ENCODE measurements around the gene PSMB3. TPM values are rescaled to one million over a fixed set of nuclear protein-coding genes. Genes with fewer than 3 reads are reported as not detected.
A peak's percentile ranks its signal among the peaks of the same experiment; 100 is the strongest.

PSMB3 gene
- total RNA-seq, 1 donor from 2014 or later, result 349 TPM

DNA sequence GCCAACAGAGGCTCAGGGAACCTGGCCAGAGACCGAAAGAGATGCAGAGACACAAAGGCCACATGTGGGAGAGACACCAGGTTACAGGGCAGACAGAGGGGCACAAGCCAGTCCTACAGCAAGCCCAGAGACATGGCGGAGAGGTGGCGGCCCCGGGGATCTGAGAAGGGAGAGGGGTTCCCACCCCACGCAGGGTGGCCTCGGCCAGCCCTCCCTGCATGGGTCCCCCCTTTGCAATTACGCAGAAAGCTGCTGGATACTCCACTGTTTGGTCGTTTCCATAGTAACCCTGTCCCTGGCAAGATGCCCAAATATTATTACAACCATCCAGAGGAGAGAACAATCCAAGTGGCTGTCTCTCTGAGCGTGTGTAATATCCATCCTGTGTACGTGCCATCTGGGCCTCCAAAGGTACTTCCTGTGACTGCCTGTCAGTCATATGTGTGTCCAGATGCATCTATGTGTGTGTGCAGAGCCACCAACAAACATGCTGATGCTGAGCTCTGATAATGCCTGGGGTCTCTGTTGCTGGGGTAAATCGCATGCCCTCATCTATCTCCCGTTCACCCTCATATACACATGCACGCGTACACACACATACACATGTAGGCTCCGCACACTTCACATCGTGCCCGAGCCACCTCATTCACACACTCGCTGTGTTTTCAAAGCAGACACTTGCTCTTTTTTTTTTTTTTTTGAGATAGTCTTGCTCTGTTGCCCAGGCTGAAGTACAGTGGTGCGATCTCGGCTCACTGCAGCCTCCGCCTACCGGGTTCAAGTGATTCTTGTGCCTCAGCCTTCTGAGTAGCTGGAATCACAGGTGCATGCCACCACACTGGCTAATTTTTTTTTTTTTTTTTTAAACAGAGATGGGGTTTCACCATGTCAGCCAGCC lies 9.9 kb upstream of the PSMB3 start:
- no peak overlapping the region for H3K4me3 Mint-ChIP-seq
- no peaks in the 10 kb centered on the region for H3K9me3 Mint-ChIP-seq
- intact Hi-C loops (cut with micrococcal nuclease), result loop anchor here (10.0 kb wide), 1 partner anchor 1388 kb away; no protein-coding TSS in a partner anchor
- H3K4me1 Mint-ChIP-seq (ENCODE audit: low read depth), result peaks cover 35% of the 10 kb centered on the region
- H3K36me3 Mint-ChIP-seq (ENCODE audit: low read depth), result no peaks in the 10 kb centered on the region
- no peak overlapping the region for H3K27ac Mint-ChIP-seq
- H3K27me3 Mint-ChIP-seq (ENCODE audit: insufficient read depth), result peaks cover 13% of the 10 kb centered on the region
- no peak for DNase-seq (ENCODE audit: low spot score)

DNA sequence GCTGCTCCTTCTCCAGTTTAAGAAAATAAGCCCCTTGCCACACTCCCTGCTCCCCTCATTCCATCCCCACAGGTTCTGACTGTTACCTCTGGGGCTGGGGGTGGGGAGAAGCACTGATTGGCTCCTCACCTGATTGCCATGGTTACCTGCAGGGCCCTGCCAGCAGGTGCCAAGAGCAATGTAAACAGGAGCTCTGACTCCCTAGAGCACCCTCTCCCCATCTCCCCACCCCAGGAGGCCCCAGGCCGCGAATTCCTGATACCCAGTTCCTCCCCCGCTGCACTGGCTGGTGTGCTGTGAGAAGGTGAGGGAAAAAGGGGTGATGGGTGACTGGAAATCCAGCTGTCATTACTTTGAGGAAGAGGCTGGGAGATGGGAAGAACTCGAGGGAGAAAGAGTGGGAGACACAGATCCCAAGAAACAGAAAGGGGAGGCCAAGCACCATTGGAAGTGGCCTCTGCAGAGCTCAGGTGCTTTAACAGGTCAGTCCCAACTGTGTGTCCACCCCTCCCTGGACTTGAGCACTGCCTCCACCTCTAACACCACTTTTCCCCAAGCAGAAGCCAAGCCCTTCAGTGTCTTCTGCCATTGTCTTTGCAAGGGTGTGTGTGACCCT lies 8.9 kb upstream of the PSMB3 start:
- peaks cover 35% of the 10 kb centered on the region for H3K4me1 Mint-ChIP-seq (ENCODE audit: low read depth)
- intact Hi-C loops (cut with micrococcal nuclease), result loop anchor here (10.0 kb wide), 1 partner anchor 1389 kb away; no protein-coding TSS in a partner anchor
- no peak overlapping the region for H3K4me3 Mint-ChIP-seq
- H3K36me3 Mint-ChIP-seq (ENCODE audit: low read depth), result no peaks in the 10 kb centered on the region
- no peak overlapping the region for H3K27ac Mint-ChIP-seq
- H3K9me3 Mint-ChIP-seq, result no peaks in the 10 kb centered on the region
- H3K27me3 Mint-ChIP-seq (ENCODE audit: insufficient read depth), result peaks cover 13% of the 10 kb centered on the region
- no peak for DNase-seq (ENCODE audit: low spot score)

DNA sequence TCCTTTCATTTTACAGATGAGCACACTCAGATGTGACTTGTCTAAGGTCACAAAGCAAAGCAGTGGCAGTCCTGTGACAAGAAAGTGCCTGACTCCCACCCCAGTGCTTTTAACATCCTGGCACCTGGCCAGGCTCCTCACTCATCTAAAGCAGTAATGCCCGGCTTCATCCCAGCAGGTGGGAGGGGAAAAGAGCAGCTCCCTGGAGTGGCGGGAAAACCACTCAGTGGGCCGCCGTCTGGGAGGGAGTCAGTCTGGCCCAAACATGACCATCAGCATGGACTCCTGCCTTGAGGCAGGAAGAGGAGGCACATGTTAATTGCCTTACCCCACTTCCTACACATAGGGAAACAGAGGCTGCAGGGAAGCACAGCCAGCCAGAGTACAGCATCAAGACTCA lies 7.0 kb upstream of the PSMB3 start:
- no peaks in the 10 kb centered on the region for H3K36me3 Mint-ChIP-seq (ENCODE audit: low read depth)
- intact Hi-C loops (cut with micrococcal nuclease), result loop anchor here (10.0 kb wide), 1 partner anchor 1391 kb away; no protein-coding TSS in a partner anchor
- H3K4me3 Mint-ChIP-seq, result no peak overlapping the region
- H3K4me1 Mint-ChIP-seq (ENCODE audit: low read depth), result peaks cover 39% of the 10 kb centered on the region
- no peaks in the 10 kb centered on the region for H3K9me3 Mint-ChIP-seq
- no peak overlapping the region for H3K27ac Mint-ChIP-seq
- H3K27me3 Mint-ChIP-seq (ENCODE audit: insufficient read depth), result peaks cover 16% of the 10 kb centered on the region
- no peak for DNase-seq (ENCODE audit: low spot score)

DNA sequence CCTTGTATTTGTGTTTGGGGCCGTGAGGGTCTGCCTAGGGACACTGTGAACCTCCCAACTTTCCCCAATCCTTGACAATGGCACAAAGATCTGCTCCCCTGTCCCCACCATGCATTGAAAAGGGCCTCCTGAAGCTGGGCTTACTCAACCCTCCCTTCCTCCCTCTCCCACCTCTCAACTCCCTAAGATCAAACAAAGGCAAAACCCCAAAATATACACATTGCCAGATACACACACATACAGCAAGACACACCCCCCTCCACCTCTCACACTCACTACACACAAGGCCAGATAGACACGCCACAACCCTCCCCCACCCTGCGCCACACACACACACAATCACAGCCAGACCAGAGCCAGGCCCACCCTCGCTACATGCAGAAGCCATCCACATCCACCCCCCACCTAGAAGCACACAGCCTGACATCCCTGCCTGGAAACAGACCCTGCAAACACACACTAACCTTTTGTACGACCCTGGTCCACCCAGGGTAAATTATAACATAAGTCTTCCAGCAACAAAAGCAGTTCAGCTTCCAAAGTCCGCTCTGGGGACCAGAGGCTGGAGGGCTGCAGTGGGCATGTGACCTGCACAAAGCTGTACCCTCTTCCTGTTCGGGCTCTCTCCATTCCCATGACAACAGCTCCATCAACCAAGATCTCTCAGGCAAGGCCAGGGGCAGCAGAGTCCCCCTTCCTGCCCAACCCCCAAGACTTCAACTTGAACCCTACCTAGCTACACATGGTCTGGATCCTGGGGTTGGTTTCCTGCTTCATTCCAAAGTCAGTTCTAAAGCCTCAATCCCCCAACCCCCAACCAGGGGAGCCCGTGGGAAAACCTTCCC lies 6.3 kb upstream of the PSMB3 start:
- Mint-ChIP-seq H3K9me3 (no peaks in the 10 kb centered on the region), H3K4me1 (ENCODE audit: low read depth) (peaks cover 42% of the 10 kb centered on the region), H3K27ac (peak overlapping the region; percentile 40), H3K27me3 (ENCODE audit: insufficient read depth) (peaks cover 23% of the 10 kb centered on the region), H3K36me3 (ENCODE audit: low read depth) (no peaks in the 10 kb centered on the region), H3K4me3 (peak overlapping the region; percentile 63)
- intact Hi-C loops (cut with micrococcal nuclease), result loop anchor here (2.0 to 10.0 kb wide), 2 partner anchors 13 to 1391 kb away; no protein-coding TSS in a partner anchor
- DNase-seq (ENCODE audit: low spot score), result no peak

DNA sequence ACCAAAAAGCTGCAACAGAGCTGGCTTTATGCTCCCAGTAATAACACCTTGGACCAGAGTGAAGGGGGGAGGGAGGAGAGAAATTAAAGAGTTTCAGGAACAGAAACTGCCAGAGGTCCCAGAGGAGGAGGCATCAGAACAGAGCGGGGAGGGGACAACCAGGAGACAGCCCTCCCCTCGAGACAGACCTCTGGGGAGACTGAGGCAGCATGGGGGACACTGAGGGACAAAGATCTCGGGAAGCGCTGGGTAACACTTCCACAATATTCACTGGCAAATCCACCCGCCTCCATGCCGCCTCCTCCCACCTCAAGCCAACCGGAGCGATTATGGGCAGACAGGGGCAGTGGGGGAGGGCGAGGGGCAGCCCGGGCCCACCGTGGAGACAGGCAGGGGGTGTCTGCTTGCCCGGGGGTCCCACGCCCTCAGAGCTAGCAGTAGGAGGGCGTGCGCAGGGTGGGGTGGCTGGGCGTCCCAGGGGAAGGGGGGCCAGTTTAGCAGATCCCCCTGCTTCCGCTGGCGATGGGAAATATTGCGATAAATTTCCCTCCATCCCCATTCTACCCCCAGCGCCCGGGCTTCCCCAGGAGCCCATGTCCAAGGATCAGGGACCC lies 5.6 kb upstream of the PSMB3 start:
- no peak for DNase-seq (ENCODE audit: low spot score)
- Mint-ChIP-seq H3K36me3 (ENCODE audit: low read depth) (no peaks in the 10 kb centered on the region), H3K4me3 (peak overlapping the region; percentile 63), H3K4me1 (ENCODE audit: low read depth) (peaks cover 49% of the 10 kb centered on the region), H3K27ac (peak overlapping the region; percentile 40), H3K27me3 (ENCODE audit: insufficient read depth) (peaks cover 24% of the 10 kb centered on the region), H3K9me3 (no peaks in the 10 kb centered on the region)
- intact Hi-C loops (cut with micrococcal nuclease), result loop anchor here (2.0 to 10.0 kb wide), 2 partner anchors 14 to 1392 kb away; no protein-coding TSS in a partner anchor

DNA sequence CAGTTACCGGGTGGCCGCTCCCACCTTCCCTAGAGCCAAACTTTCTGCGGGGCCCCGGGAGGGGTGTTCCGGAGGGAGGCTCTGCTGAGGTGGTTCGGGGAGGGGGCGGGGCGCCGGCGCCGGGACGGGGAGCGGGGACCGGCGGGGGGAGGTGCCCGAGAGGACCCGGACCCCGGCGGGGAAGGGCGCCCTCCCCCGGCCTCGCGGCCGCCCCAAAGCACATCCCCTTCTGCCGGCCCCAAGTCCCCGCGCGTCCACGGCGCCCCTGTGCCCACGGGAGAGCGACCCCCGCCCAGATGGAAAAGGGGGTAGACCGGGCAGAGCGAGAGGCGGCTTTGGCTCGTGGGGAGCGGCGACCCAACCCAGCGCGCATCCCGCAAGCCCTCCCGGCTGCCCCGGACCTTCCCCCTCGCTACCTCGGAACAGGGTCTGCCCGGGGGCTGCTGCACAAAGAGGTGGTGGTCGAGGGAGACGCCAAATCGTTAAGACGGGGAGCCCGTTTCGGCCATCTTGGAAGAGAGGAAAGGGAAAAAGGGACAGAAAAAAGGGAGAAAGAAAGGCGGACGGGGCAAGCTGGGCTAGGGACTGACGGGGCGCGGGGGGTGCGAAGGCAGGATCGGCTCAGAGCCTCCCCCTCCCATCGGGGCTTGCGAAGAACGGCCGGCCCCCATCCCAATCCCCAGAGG lies 4.9 kb upstream of the PSMB3 start:
- Mint-ChIP-seq H3K4me3 (peak overlapping the region; percentile 76), H3K4me1 (ENCODE audit: low read depth) (peaks cover 45% of the 10 kb centered on the region), H3K9me3 (no peaks in the 10 kb centered on the region), H3K36me3 (ENCODE audit: low read depth) (peaks cover 2% of the 10 kb centered on the region), H3K27me3 (ENCODE audit: insufficient read depth) (peaks cover 24% of the 10 kb centered on the region), H3K27ac (no peak overlapping the region)
- intact Hi-C loops (cut with micrococcal nuclease), result loop anchor here (2.0 to 10.0 kb wide), 2 partner anchors 15 to 1393 kb away; no protein-coding TSS in a partner anchor
- DNase-seq (ENCODE audit: low spot score), result no peak

DNA sequence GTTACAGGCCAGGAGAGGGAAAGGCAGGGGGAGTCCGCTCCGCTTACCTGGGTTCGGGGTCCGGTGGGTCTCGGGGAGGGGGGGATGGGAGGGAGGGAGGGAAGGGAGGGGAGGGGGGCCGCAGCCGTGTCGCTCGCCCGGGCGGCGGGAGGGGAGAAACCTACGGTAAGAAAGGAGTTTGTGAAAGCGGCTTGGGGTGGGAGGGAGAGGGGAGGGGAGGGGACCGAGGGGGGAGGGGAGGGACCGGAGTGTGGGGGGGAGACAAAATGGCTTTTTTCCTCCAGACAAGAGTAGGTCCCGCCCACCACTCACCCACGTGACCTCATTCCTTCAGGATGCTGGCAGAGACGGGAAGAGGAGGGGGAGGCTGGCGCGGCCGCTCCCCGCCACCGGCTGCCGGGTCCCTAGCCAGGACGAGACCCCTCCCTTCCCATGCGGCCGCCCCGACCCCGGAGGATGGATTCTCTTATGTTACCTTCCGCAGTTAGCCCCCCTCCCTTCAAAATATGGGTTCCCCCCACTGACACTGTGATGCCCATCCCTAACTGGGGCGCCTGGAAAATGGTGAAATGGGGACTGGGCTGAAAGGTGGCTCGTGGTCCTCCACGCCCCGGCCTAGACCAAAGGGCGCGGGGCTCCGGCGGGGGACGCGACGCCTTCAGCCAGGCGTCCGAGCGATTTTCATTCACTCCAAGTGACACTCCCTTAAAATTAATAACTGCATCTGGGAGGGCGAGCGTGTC lies 4.2 kb upstream of the PSMB3 start, which contains the start of gene PCGF2:
Gene PCGF2, minus strand, starts transcription at position 188 of the 743 bp plus-strand sequence. CDS start 7,934 bp downstream, outside the sequence.
- Mint-ChIP-seq H3K4me3 (peak within 1 kb of the TSS; percentile 97), H3K9me3 (no peaks in the 10 kb centered on the region), H3K27ac (no peak within 1 kb of the TSS), H3K4me1 (ENCODE audit: low read depth) (peaks cover 43% of the 10 kb centered on the region), H3K36me3 (ENCODE audit: low read depth) (peaks cover 3% of the 10 kb centered on the region), H3K27me3 (ENCODE audit: insufficient read depth) (peaks cover 24% of the 10 kb centered on the region)
- no peak for DNase-seq (ENCODE audit: low spot score)
- intact Hi-C loops (cut with micrococcal nuclease), result loop anchor here (10.0 kb wide), 1 partner anchor 1394 kb away; no protein-coding TSS in a partner anchor

DNA sequence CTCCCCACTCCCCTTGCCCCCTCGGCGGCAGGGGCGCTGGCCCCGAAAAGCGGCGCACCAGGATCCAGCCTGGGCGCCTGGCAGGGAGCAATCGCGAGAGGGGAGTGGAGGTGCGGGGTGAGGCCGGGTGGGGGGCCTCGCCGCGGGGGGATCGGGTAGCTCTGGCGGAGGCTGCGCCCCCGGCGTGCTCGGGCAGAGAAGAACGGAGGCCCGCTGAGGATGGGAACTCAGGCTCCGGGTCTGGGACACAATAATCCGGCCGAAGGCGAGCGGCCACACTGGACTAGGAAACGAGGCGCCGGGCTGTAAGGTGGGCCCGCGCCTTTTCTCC lies 3.7 kb upstream of the PSMB3 start:
- DNase-seq (ENCODE audit: low spot score), result no peak
- no peak overlapping the region for H3K27ac Mint-ChIP-seq
- H3K4me3 Mint-ChIP-seq, result peak overlapping the region; percentile 97
- H3K4me1 Mint-ChIP-seq (ENCODE audit: low read depth), result peaks cover 43% of the 10 kb centered on the region
- intact Hi-C loops (cut with micrococcal nuclease), result loop anchor here (10.0 kb wide), 1 partner anchor 1394 kb away; no protein-coding TSS in a partner anchor
- H3K27me3 Mint-ChIP-seq (ENCODE audit: insufficient read depth), result peaks cover 24% of the 10 kb centered on the region
- no peaks in the 10 kb centered on the region for H3K9me3 Mint-ChIP-seq
- peaks cover 6% of the 10 kb centered on the region for H3K36me3 Mint-ChIP-seq (ENCODE audit: low read depth)

DNA sequence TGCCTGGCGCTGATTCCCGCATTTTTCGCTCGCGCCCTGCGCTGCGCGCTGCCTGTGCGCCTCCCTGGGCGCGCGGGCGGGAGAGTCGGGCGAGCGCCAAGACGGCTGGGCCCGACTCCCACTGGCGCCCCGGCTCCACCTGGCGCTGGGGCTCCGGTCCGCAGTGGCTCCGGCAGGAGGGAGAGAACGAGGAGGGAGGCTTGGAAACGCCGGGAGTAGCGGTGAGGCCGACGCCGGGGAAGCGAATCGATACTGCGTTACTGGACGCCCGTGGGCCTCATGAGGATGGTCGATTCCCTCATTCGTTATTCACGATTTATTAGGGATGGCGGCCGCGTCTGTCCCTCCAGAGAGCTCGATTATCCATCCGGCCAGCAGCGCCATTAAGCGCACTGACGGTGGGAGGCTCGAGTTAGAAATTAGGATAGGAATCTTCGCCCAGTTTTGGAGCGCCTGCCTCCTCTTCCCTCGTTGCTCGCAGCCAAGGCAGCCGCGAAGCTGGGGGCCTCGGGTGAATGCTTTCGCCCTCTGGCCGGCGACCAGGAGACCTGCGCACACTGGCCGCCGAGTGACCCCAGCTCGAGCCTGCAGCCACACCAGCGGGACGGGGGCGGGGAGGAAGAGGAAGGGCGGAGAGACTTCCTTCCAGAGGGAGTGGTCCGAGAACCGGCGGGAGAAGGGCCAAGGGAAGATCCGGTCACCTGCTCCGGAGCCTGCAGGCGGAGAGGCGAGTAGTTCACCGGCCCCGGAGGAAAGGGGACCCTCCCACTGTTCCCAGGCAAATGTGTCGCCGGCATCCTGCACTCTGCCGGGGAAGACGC lies 3.1 kb upstream of the PSMB3 start:
- Mint-ChIP-seq H3K27me3 (ENCODE audit: insufficient read depth) (peaks cover 24% of the 10 kb centered on the region), H3K9me3 (no peaks in the 10 kb centered on the region), H3K4me1 (ENCODE audit: low read depth) (peaks cover 46% of the 10 kb centered on the region), H3K4me3 (peak overlapping the region; percentile 97), H3K36me3 (ENCODE audit: low read depth) (peaks cover 8% of the 10 kb centered on the region), H3K27ac (no peak overlapping the region)
- intact Hi-C loops (cut with micrococcal nuclease), result loop anchor here (5.0 to 10.0 kb wide), 5 partner anchors 147 to 1395 kb away; partner anchors contain the start of genes CACNB1 and FBXL20
- no peak for DNase-seq (ENCODE audit: low spot score)

DNA sequence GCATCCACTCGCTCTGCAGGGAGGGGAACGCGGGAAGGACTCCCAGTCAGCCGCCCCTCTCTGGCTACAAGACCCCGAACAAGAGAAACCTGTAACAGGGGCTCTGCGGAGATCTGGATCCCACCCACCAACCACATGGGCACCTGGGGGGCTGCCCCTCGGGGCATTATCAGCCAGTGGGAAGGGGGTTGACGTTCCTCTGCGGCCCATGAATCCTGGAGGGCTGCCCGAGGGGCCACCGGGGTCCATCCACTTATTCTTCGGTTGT lies 2.6 kb upstream of the PSMB3 start:
- Mint-ChIP-seq H3K27ac (no peak overlapping the region), H3K4me3 (peak overlapping the region; percentile 97), H3K4me1 (ENCODE audit: low read depth) (peaks cover 50% of the 10 kb centered on the region), H3K36me3 (ENCODE audit: low read depth) (peaks cover 11% of the 10 kb centered on the region), H3K27me3 (ENCODE audit: insufficient read depth) (peaks cover 24% of the 10 kb centered on the region), H3K9me3 (no peaks in the 10 kb centered on the region)
- intact Hi-C loops (cut with micrococcal nuclease), result loop anchor here (5.0 kb wide), 4 partner anchors 148 to 1362 kb away; partner anchors contain the start of genes CACNB1 and FBXL20
- DNase-seq (ENCODE audit: low spot score), result no peak
